ENCODE data around the gene CARMIL1.

DNA sequence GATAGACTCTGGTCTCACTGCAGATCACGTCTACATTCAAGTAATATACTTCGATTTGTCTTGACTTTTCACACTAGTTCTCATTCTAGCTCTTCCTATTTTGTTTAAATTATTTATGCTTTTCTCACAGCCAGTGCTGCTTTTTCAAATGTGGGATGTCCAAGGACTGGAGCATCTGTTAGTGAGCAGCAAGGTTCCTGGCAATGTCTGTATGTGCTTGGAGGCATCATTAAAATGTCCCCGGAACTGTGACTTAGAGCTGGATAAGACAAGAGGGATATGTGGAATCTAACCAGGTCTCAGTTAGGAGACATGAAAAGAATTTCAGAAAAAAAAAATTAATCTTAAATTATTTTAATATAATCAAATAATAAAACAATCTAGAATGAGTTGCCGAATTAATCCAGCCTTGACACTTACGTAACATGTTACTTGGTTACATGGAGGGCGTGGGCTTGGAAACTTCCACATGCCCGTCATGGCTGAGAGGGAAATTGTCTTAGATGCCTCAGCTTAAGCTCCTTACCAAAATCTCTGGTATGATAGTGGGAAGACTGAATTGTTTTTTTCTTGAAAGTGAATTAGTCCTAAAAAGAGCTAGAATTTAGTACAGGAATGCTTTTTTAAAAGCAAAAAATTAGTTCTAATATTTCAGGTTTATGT lies 21.4 kb upstream of the CARMIL1 start:
- TF ChIP-seq, protein P1, sequence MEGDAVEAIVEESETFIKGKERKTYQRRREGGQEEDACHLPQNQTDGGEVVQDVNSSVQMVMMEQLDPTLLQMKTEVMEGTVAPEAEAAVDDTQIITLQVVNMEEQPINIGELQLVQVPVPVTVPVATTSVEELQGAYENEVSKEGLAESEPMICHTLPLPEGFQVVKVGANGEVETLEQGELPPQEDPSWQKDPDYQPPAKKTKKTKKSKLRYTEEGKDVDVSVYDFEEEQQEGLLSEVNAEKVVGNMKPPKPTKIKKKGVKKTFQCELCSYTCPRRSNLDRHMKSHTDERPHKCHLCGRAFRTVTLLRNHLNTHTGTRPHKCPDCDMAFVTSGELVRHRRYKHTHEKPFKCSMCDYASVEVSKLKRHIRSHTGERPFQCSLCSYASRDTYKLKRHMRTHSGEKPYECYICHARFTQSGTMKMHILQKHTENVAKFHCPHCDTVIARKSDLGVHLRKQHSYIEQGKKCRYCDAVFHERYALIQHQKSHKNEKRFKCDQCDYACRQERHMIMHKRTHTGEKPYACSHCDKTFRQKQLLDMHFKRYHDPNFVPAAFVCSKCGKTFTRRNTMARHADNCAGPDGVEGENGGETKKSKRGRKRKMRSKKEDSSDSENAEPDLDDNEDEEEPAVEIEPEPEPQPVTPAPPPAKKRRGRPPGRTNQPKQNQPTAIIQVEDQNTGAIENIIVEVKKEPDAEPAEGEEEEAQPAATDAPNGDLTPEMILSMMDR (IDR thresholded peaks at IDR 0.05): no peak
- no peak for TF ChIP-seq POLR2A (IDR thresholded peaks at IDR 0.05)

All from heart left ventricle (tissue), 13 donors.